K562 (cell line): Measurements from ENCODE around the gene C15orf62. TPM values are rescaled to one million over a fixed set of nuclear protein-coding genes. Genes with fewer than 3 reads are reported as not detected.

Source experiments
- ATAC-seq: fragments of 200-7000 bp; cut with Tn5 transposase; 3 replicates; pipeline ENCODE4 v1.9.1; 2020; ENCODE audit warnings: moderate library complexity
- BruUV-seq: library from RNA; stranded (reverse); fragments of 400-500 nt; replicated peaks from 2 replicates; lab custom pipeline; 2021; lab: Mats Ljungman, UMichigan
- CTCF ChIA-PET: fragments of 300-600 bp; formaldehyde crosslinking; extraction: SDS; loops from one replicate; lab custom pipeline; 2021; ENCODE audit warnings: low intra/inter-chr PET ratio; lab: Yijun Ruan, JAX
- POLR2A ChIA-PET: fragments of 300-600, 350-650 bp; sonication (Branson Sonifier 250); formaldehyde crosslinking; extraction: SDS; loops from one replicate; lab custom pipeline; 2021; ENCODE audit warnings: antibody characterized with exemption, inconsistent platforms; lab: Yijun Ruan, JAX
- DNase-seq, 4 experiments: peaks; one replicate each; pipeline versions ENCODE4 v3.0.0 to v3.0.0-alpha.2; 2011 to 2018; ENCODE audit warnings: low spot score in 3 of 4, mixed read lengths in 3 of 4; ENCODE audit errors: extremely low read depth in 1 of 4
- FAIRE-seq: peaks from 2 replicates; lab custom pipeline; 2011; peaks lifted over from hg19 to GRCh38; lab: Jason Lieb, UNC
- H2AFZ ChIP-seq: 2 replicates; pipeline ENCODE4 v1.6.0; 2011; ENCODE audit warnings: low read depth, low read length, control low read depth, inconsistent platforms
- H3K27ac ChIP-seq: fragments of 200-600 bp; 3 replicates; pipeline ENCODE4 v1.8.0; 2011; ENCODE audit warnings: low read depth, mild to moderate bottlenecking, control low read depth, inconsistent platforms, low read length, moderate library complexity, mixed read lengths; ENCODE audit errors: extremely low read depth
- H3K27me3 ChIP-seq, 2 experiments: fragments of 300-600 bp in 1 of 2; 2 replicates in 1 of 2; 3 replicates in 1 of 2; pipeline versions ENCODE4 v1.6.0 to v1.8.0; 2011; ENCODE audit warnings: inconsistent platforms in 2 of 2, low read length in 2 of 2, mild to moderate bottlenecking in 1 of 2, mixed read lengths in 1 of 2, moderate library complexity in 1 of 2; ENCODE audit not compliant: control insufficient read depth in 2 of 2, insufficient read depth in 2 of 2
- H3K36me3 ChIP-seq: fragments of 300-600 bp; 3 replicates; pipeline ENCODE4 v1.8.0; 2011; ENCODE audit warnings: mild to moderate bottlenecking, low read length, inconsistent platforms; ENCODE audit not compliant: control insufficient read depth, insufficient read depth
- H3K4me1 ChIP-seq, 2 experiments: fragments of 200-600 bp in 1 of 2; replicated peaks in 1 of 2; 2 replicates in 1 of 2; 3 replicates in 1 of 2; pipeline versions ENCODE4 v1.5.1 to v1.8.0; 2011; ENCODE audit warnings: inconsistent platforms in 2 of 2, low read length in 2 of 2, mild to moderate bottlenecking in 1 of 2, mixed read lengths in 1 of 2, moderate library complexity in 1 of 2; ENCODE audit not compliant: control insufficient read depth in 2 of 2, insufficient read depth in 2 of 2
- H3K4me2 ChIP-seq: 2 replicates; pipeline ENCODE4 v1.6.1; 2011; ENCODE audit warnings: low read length, control low read depth, inconsistent platforms, mixed read lengths; ENCODE audit not compliant: insufficient read depth
- H3K4me3 ChIP-seq: fragments of 200-600 bp; sonication (generic), shearing (Covaris generic); 2 replicates; pipeline ENCODE4 v1.5.1; 2016; ENCODE audit warnings: control low read depth, inconsistent platforms
- H3K79me2 ChIP-seq: fragments of 200-600 bp; 3 replicates; pipeline ENCODE4 v1.8.0; 2011; ENCODE audit warnings: low read length, inconsistent platforms; ENCODE audit not compliant: control insufficient read depth, insufficient read depth
- H3K9ac ChIP-seq, 2 experiments: 2 replicates each; pipeline versions ENCODE4 v1.6.0 to v1.6.1; 2011; ENCODE audit warnings: low read depth in 2 of 2, low read length in 2 of 2, control low read depth in 1 of 2, inconsistent platforms in 1 of 2, mild to moderate bottlenecking in 1 of 2, mixed read lengths in 1 of 2; ENCODE audit not compliant: insufficient read depth in 1 of 2
- H3K9me1 ChIP-seq: one replicate; pipeline ENCODE4 v1.6.0; 2011; ENCODE audit warnings: inconsistent platforms, mild to moderate bottlenecking, low read length, moderate library complexity; ENCODE audit not compliant: control insufficient read depth, insufficient read depth
- H3K9me3 ChIP-seq: replicated peaks from 2 replicates; pipeline ENCODE4 v1.5.1; 2011; ENCODE audit warnings: low read depth, low read length, inconsistent platforms; ENCODE audit not compliant: control insufficient read depth, insufficient read depth
- H4K20me1 ChIP-seq: replicated peaks from 2 replicates; pipeline ENCODE4 v1.6.1; 2011; ENCODE audit warnings: low read length, inconsistent platforms, mixed read lengths; ENCODE audit not compliant: control insufficient read depth, insufficient read depth
- BCOR ChIP-seq: fragments of 450-650 bp; IDR thresholded peaks from 2 replicates; pipeline ENCODE4 v1.6.1; 2016
- BMI1 ChIP-seq: fragments of 150-350 bp; IDR thresholded peaks from 2 replicates; pipeline ENCODE4 v1.6.1; 2014; ENCODE audit warnings: low read length
- CBX2 ChIP-seq: fragments of 200-600 bp; sonication (generic); IDR thresholded peaks from one replicate; pipeline ENCODE4 v1.6.1; 2012; ENCODE audit warnings: mild to moderate bottlenecking, low read length, inconsistent platforms; ENCODE audit not compliant: insufficient read depth, poor library complexity, severe bottlenecking
- ELF1 ChIP-seq: fragments of 200-800 bp; sonication (Bioruptor generic); IDR thresholded peaks from 2 replicates; pipeline ENCODE4 v1.6.1; 2016; ENCODE audit warnings: missing genetic modification characterization, missing compliant biosample characterization
- GATA2 ChIP-seq: sonication (generic); formaldehyde crosslinking; IDR thresholded peaks from 2 replicates; pipeline ENCODE4 v1.4.0; 2020; ENCODE audit warnings: mild to moderate bottlenecking, missing genetic modification reagents
- L3MBTL2 ChIP-seq: fragments of 450-650 bp; IDR thresholded peaks from 2 replicates; pipeline ENCODE4 v1.6.1; 2016; ENCODE audit warnings: mild to moderate bottlenecking, moderate library complexity
- MBD2 ChIP-seq: sonication (generic); IDR thresholded peaks from 2 replicates; pipeline ENCODE4 v1.6.1; 2016; ENCODE audit warnings: low read depth, borderline replicate concordance
- NFIC ChIP-seq: fragments of 450-650 bp; IDR thresholded peaks from 2 replicates; pipeline ENCODE4 v1.6.1; 2017; ENCODE audit warnings: mild to moderate bottlenecking, inconsistent platforms
- NR2C2 ChIP-seq, 2 experiments: fragments of 200-800 bp in 1 of 2; sonication (Bioruptor generic) in 1 of 2; sonication (generic) in 1 of 2; formaldehyde crosslinking in 1 of 2; IDR thresholded peaks; 2 replicates each; pipeline versions ENCODE4 v1.6.1 to v1.8.0; 2016 to 2022; ENCODE audit warnings: mild to moderate bottlenecking in 1 of 2, missing compliant biosample characterization in 1 of 2, missing genetic modification characterization in 1 of 2, missing genetic modification reagents in 1 of 2
- NR4A1 ChIP-seq, 2 experiments: fragments of 250-450 bp in 1 of 2; fragments of 450-650 bp in 1 of 2; sonication (Bioruptor Pico) in 1 of 2; IDR thresholded peaks; 2 replicates each; pipeline versions ENCODE4 v1.4.0 to v1.6.1; 2016 to 2020; ENCODE audit warnings: mild to moderate bottlenecking in 2 of 2, missing compliant biosample characterization in 1 of 2, missing genetic modification characterization in 1 of 2, moderate library complexity in 1 of 2
- RAD51 ChIP-seq: fragments of 450-650 bp; IDR thresholded peaks from 2 replicates; pipeline ENCODE4 v1.7.1; 2016; ENCODE audit warnings: low read depth, mild to moderate bottlenecking, borderline replicate concordance
- ZFX ChIP-seq: sonication (generic); formaldehyde crosslinking; IDR thresholded peaks from 2 replicates; pipeline ENCODE4 v1.8.0; 2022; ENCODE audit warnings: mild to moderate bottlenecking, missing genetic modification reagents, moderate library complexity
- ZNF134 ChIP-seq: fragments of 250-450 bp; sonication (Bioruptor Pico); conservative IDR thresholded peaks from 2 replicates; pipeline ENCODE4 v1.4.0; 2020
- ZNF212 ChIP-seq: fragments of 450-650 bp; formaldehyde crosslinking; IDR thresholded peaks from 2 replicates; pipeline ENCODE4 v1.4.0; 2020; ENCODE audit warnings: mild to moderate bottlenecking
- ZNF217 ChIP-seq: sonication (generic); formaldehyde crosslinking; IDR thresholded peaks from 2 replicates; pipeline ENCODE4 v1.8.0; 2022; ENCODE audit warnings: mild to moderate bottlenecking, missing genetic modification reagents
- ZNF354B ChIP-seq: fragments of 250-450 bp; sonication (Bioruptor Pico); IDR thresholded peaks from 2 replicates; pipeline ENCODE4 v1.4.0; 2020
- ZNF76 ChIP-seq: fragments of 250-450 bp; sonication (Bioruptor Pico); IDR thresholded peaks from 2 replicates; pipeline ENCODE4 v1.4.0; 2020; ENCODE audit warnings: mild to moderate bottlenecking, moderate library complexity, borderline replicate concordance
- WGBS: fragments of 100-300 bp; shearing (Covaris generic); methylation state at CpG from one replicate; pipeline ENCODE4 v1.1.6; 2016; ENCODE audit warnings: low coverage, mixed read lengths; ENCODE audit not compliant: insufficient coverage; ENCODE audit errors: missing lambda C conversion rate; 5-methylcytosine and 5-hydroxymethylcytosine counted together
- in situ Hi-C: fragments of 300-500 bp; cut with MboI; formaldehyde crosslinking; loops from 4 replicates; pipeline ENCODE4 v1.15.0; 2018; ENCODE audit warnings: inconsistent platforms, mixed read lengths
- intact Hi-C: fragments of 100-400 bp; cut with micrococcal nuclease; formaldehyde crosslinking; loops from 2 replicates; pipeline ENCODE4 v1.14.2; 2022
- polyA plus RNA-seq, 8 experiments: library from polyadenylated mRNA; depleted of rRNA in 4 of 8; stranded (reverse) in 5 of 8; unstranded in 3 of 8; fragments of >200 nt; fragmentation: Nextera tagmentation in 2 of 8; fragmentation: Illumina TruSeq in 1 of 8; extraction: Ambion mirVana in 2 of 8; extraction: Trizol in 1 of 8; gene quantifications; 2 replicates each; pipeline versions ENCODE4 v1.2.1 to v1.2.3, GENCODE V29; 2011 to 2014; ENCODE audit warnings: inconsistent platforms in 1 of 8, missing spikeins in 1 of 8
- total RNA-seq, 7 experiments: library from RNA; depleted of rRNA in 6 of 7; stranded (reverse); fragments of >200 nt in 6 of 7; fragmentation: Illumina TruSeq in 2 of 7; extraction: Trizol in 2 of 7; gene quantifications; 2 replicates each; pipeline versions ENCODE4 v1.2.1 to v1.2.3, GENCODE V29; 2011 to 2021; ENCODE audit warnings: low replicate concordance in 1 of 7
- TF ChIP-seq, protein P1 (sequence below): sonication (generic); formaldehyde crosslinking; IDR thresholded peaks from 2 replicates; pipeline ENCODE4 v1.8.0; 2022; ENCODE audit warnings: mild to moderate bottlenecking, missing genetic modification reagents, borderline replicate concordance
- TF ChIP-seq, protein P2 (sequence below): fragments of 450-650 bp; formaldehyde crosslinking; IDR thresholded peaks from 2 replicates; pipeline ENCODE4 v1.4.0; 2020; ENCODE audit warnings: mild to moderate bottlenecking, mixed read lengths

The C15orf62 gene
- total and polyA plus RNA-seq, 9 of the 15 experiments (the other 6 are each of a cell fraction or from before 2014, with no cell fraction given), result 0.01 to 0.76 (median 0.30) TPM; not detected in 1

DNA sequence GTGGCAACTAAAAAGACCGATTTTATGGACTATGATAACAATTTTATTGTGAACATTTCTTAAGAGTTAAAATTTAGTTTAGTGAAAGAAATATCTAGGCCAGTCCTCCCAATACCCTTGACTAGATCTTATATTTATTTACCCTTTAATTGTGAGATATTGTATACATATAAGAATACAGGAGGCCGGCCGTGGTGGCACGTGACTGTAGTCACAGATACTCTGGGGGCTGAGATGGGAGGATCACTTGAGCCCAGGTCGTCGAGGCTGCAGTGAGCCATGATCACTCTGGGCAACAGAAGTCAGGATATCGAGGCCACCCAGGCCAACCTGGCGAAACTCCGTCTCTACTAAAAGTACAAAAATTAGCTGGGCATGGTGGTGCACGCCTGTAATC lies 14.0 kb upstream of the C15orf62 start:
- Histone ChIP-seq H3K36me3 (peaks cover 27% of the 10 kb centered on the region), H3K27ac (peak overlapping the region; percentile 97), H3K9me1 (no peaks in the 10 kb centered on the region), H3K9ac (peak overlapping the region; percentile 88 to 95), H3K9me3 (no peaks in the 10 kb centered on the region), H3K4me2 (peak overlapping the region; percentile 83; the same call in 1 of the 2 replicates), H4K20me1 (0 out of 2 replicates have a peak, but pooled peaks cover 4% of the 10 kb centered on the region), H3K4me3 (peak overlapping the region; percentile 99; the same call in 1 of the 2 replicates), H2AFZ (peak overlapping the region; percentile 90), H3K79me2 (peaks cover 42% of the 10 kb centered on the region), H3K4me1 (peaks cover 36 to 43% of the 10 kb centered on the region in 2 experiments), H3K27me3 (no peaks in the 10 kb centered on the region)
- FAIRE-seq (no peak), DNase-seq (peak in 1 of 4 experiments; percentile 55), ATAC-seq (no peak)
- intact Hi-C loops, result loop anchor here (10.0 kb wide), 1 partner anchor 191 kb away; the partner anchor contains the start of genes CCDC32 and RPUSD2
- ChIA-PET POLR2A (interaction anchor here (0.6 to 1.5 kb wide), 8 partner anchors 8 to 186 kb away, joined by 3 to 5 read pairs (median 3); partner anchors contain the start of gene VPS18), CTCF (interaction anchor here (0.6 kb wide), 1 partner anchor 58 kb away, joined by 3 read pairs; no protein-coding TSS in a partner anchor)
- BruUV-seq, result no TSS peak
- in situ Hi-C loops, result no loop called here
- WGBS, result 35% methylated on average over 9 of the region's 10 CpGs
- TF ChIP-seq BCOR (peak; percentile 50), RAD51 (peak; percentile 76), ZNF134 (no peak), ZNF76 (no peak), ZNF354B (CRISPR knock-in tag) (no peak), GATA2 (CRISPR knock-in tag) (no peak), NR4A1 (CRISPR knock-in tag; IDR thresholded peaks at IDR 0.05) (no peak), NR4A1 (tag; IDR thresholded peaks at IDR 0.05) (peak; percentile 45; the same call in 1 of the 2 replicates), L3MBTL2 (peak; percentile 11; the same call in 1 of the 2 replicates), BMI1 (no peak), ZFX (CRISPR knock-in tag) (no peak), ZNF217 (CRISPR knock-in tag) (no peak), MBD2 (no peak), CBX2 (no peak), NFIC (no peak), ELF1 (tag) (peak; percentile 7; the same call in 1 of the 2 replicates), NR2C2 (CRISPR knock-in tag; IDR thresholded peaks at IDR 0.05) (no peak), NR2C2 (tag; IDR thresholded peaks at IDR 0.05) (no peak), ZNF212 (CRISPR knock-in tag) (no peak)
- TF ChIP-seq, protein P1, sequence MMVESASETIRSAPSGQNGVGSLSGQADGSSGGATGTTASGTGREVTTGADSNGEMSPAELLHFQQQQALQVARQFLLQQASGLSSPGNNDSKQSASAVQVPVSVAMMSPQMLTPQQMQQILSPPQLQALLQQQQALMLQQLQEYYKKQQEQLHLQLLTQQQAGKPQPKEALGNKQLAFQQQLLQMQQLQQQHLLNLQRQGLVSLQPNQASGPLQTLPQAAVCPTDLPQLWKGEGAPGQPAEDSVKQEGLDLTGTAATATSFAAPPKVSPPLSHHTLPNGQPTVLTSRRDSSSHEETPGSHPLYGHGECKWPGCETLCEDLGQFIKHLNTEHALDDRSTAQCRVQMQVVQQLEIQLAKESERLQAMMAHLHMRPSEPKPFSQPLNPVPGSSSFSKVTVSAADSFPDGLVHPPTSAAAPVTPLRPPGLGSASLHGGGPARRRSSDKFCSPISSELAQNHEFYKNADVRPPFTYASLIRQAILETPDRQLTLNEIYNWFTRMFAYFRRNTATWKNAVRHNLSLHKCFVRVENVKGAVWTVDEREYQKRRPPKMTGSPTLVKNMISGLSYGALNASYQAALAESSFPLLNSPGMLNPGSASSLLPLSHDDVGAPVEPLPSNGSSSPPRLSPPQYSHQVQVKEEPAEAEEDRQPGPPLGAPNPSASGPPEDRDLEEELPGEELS, result no peak
- TF ChIP-seq, protein P2, sequence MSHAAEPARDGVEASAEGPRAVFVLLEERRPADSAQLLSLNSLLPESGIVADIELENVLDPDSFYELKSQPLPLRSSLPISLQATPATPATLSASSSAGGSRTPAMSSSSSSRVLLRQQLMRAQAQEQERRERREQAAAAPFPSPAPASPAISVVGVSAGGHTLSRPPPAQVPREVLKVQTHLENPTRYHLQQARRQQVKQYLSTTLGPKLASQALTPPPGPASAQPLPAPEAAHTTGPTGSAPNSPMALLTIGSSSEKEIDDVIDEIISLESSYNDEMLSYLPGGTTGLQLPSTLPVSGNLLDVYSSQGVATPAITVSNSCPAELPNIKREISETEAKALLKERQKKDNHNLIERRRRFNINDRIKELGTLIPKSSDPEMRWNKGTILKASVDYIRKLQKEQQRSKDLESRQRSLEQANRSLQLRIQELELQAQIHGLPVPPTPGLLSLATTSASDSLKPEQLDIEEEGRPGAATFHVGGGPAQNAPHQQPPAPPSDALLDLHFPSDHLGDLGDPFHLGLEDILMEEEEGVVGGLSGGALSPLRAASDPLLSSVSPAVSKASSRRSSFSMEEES (CRISPR knock-in tag), result peak; percentile 65
